CD4-positive, alpha-beta T cell (primary cell): ENCODE measurements around the gene FBN1. TPM values are rescaled to one million over a fixed set of nuclear protein-coding genes. Genes with fewer than 3 reads are reported as not detected.

Experiments
- ATAC-seq: fragments of 200-7000 bp; cut with Tn5 transposase; one replicate; pipeline ENCODE4 v1.10.0; 2022; ENCODE audit warnings: mild to moderate bottlenecking; ENCODE audit not compliant: poor library complexity
- CTCF ChIA-PET: fragments of 350-600 bp; sonication (Branson Sonifier 250); formaldehyde crosslinking; loops from one replicate; lab custom pipeline; 2021; ENCODE audit warnings: antibody characterized with exemption, inconsistent platforms; lab: Charles Lee
- POLR2A ChIA-PET: fragments of 350-600 bp; sonication (Branson Sonifier 250); formaldehyde crosslinking; loops from one replicate; lab custom pipeline; 2021; ENCODE audit warnings: antibody characterized with exemption, inconsistent platforms; lab: Charles Lee
- DNase-seq, 14 experiments: peaks; one replicate each; pipeline ENCODE4 v3.0.0-alpha.2; 2013 to 2020; ENCODE audit warnings: mixed read lengths in 2 of 14
- H3K27ac ChIP-seq, 2 donors: one replicate each; pipeline versions ENCODE4 v1.5.1 to v1.7.0; 2013; ENCODE audit warnings: low read length in 2 of 2, low read depth in 1 of 2, mild to moderate bottlenecking in 1 of 2
- H3K27me3 ChIP-seq, 2 experiments: 1 replicate in 1 of 2; 2 replicates in 1 of 2; pipeline versions ENCODE4 v1.6.1 to v1.7.0; 2013; ENCODE audit warnings: low read length in 2 of 2, control low read depth in 1 of 2, mild to moderate bottlenecking in 1 of 2, moderate library complexity in 1 of 2; ENCODE audit not compliant: insufficient read depth in 2 of 2, control insufficient read depth in 1 of 2
- H3K36me3 ChIP-seq: one replicate; pipeline ENCODE4 v1.6.1; 2013; ENCODE audit warnings: low read length, control low read depth; ENCODE audit not compliant: insufficient read depth
- H3K4me1 ChIP-seq: one replicate; pipeline ENCODE4 v1.6.1; 2013; ENCODE audit warnings: low read length, control low read depth; ENCODE audit not compliant: insufficient read depth
- H3K4me3 ChIP-seq: one replicate; pipeline ENCODE4 v1.5.1; 2013; ENCODE audit warnings: mild to moderate bottlenecking, low read length, moderate library complexity
- H3K9me3 ChIP-seq, 2 experiments: 1 replicate in 1 of 2; 2 replicates in 1 of 2; pipeline versions ENCODE4 v1.6.1 to v1.7.0; 2013; ENCODE audit warnings: low read length in 2 of 2, mild to moderate bottlenecking in 2 of 2, control low read depth in 1 of 2, moderate library complexity in 1 of 2; ENCODE audit not compliant: control insufficient read depth in 1 of 2, insufficient read depth in 1 of 2
- H3K27ac Mint-ChIP-seq: one replicate; pipeline ENCODE4 v1.8.0; 2020; ENCODE audit warnings: mixed read lengths
- H3K27me3 Mint-ChIP-seq: one replicate; pipeline ENCODE4 v1.8.0; 2021; ENCODE audit warnings: mixed read lengths
- H3K36me3 Mint-ChIP-seq: one replicate; pipeline ENCODE4 v1.8.0; 2021; ENCODE audit warnings: low read depth, mixed read lengths
- H3K4me1 Mint-ChIP-seq: one replicate; pipeline ENCODE4 v1.8.0; 2021; ENCODE audit warnings: low read depth, mixed read lengths
- H3K4me3 Mint-ChIP-seq: one replicate; pipeline ENCODE4 v1.8.0; 2020; ENCODE audit warnings: mild to moderate bottlenecking, mixed read lengths
- H3K9me3 Mint-ChIP-seq: one replicate; pipeline ENCODE4 v1.8.0; 2020; ENCODE audit warnings: mixed read lengths
- intact Hi-C, 2 experiments: fragments of 100-400 bp; cut with DNase I in 1 of 2; cut with micrococcal nuclease in 1 of 2; formaldehyde crosslinking; loops; one replicate each; pipeline versions ENCODE4 v1.15.1 to v1.9.0; 2023 to 2025; cut with DNase I, micrococcal nuclease
- total RNA-seq, 174 experiments: library from RNA in 2 of 174; stranded (reverse) in 2 of 174; gene quantifications; one replicate each; pipeline ENCODE4 v1.2.3 and lab custom pipeline; 2021 to 2026
- TF ChIP-seq, protein P1 (sequence below): fragments of 200-600 bp; IDR thresholded peaks from one replicate; pipeline ENCODE4 v1.8.0; 2022; ENCODE audit warnings: antibody characterized with exemption, mild to moderate bottlenecking

Gene FBN1
- total RNA-seq, 2 experiments from 2014 or later: 0.11 to 0.25 TPM

DNA sequence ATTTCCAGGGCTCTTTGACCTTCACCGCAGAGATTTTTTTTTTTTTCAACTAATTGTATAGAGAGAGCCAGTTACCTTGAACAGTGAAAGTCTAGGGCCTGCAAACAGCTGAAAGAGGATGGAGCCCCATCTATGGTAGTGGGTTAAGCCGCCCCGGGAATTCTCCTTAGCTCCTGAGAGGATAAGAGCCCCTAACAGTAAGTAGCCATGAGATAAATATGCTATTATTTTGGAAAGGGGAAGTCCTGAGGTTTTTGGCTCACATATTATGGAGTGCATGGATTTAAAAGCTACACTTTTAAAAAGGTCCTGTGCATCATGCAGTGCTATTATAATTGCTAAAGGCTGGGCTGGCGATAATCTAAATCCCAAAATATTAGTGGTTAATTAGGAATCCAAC, 115.0 kb downstream of the FBN1 start:
- no peak for ATAC-seq
- no peaks in the 10 kb centered on the region for H3K36me3 Mint-ChIP-seq
- H3K4me3 Mint-ChIP-seq: no peak overlapping the region
- Histone ChIP-seq H3K27me3 (no peaks in the 10 kb centered on the region), H3K9me3 (no peaks in the 10 kb centered on the region), H3K36me3 (no peaks in the 10 kb centered on the region), H3K4me1 (no peaks in the 10 kb centered on the region), H3K27ac (no peak overlapping the region), H3K4me3 (no peak overlapping the region)
- ChIA-PET POLR2A (no interaction called here), CTCF (no interaction called here)
- TF ChIP-seq, protein P1, sequence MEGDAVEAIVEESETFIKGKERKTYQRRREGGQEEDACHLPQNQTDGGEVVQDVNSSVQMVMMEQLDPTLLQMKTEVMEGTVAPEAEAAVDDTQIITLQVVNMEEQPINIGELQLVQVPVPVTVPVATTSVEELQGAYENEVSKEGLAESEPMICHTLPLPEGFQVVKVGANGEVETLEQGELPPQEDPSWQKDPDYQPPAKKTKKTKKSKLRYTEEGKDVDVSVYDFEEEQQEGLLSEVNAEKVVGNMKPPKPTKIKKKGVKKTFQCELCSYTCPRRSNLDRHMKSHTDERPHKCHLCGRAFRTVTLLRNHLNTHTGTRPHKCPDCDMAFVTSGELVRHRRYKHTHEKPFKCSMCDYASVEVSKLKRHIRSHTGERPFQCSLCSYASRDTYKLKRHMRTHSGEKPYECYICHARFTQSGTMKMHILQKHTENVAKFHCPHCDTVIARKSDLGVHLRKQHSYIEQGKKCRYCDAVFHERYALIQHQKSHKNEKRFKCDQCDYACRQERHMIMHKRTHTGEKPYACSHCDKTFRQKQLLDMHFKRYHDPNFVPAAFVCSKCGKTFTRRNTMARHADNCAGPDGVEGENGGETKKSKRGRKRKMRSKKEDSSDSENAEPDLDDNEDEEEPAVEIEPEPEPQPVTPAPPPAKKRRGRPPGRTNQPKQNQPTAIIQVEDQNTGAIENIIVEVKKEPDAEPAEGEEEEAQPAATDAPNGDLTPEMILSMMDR: no peak
- no peak for DNase-seq
- H3K9me3 Mint-ChIP-seq: no peaks in the 10 kb centered on the region
- no peaks in the 10 kb centered on the region for H3K4me1 Mint-ChIP-seq
- H3K27me3 Mint-ChIP-seq: no peaks in the 10 kb centered on the region
- intact Hi-C loops: no loop called here
- no peak overlapping the region for H3K27ac Mint-ChIP-seq

DNA sequence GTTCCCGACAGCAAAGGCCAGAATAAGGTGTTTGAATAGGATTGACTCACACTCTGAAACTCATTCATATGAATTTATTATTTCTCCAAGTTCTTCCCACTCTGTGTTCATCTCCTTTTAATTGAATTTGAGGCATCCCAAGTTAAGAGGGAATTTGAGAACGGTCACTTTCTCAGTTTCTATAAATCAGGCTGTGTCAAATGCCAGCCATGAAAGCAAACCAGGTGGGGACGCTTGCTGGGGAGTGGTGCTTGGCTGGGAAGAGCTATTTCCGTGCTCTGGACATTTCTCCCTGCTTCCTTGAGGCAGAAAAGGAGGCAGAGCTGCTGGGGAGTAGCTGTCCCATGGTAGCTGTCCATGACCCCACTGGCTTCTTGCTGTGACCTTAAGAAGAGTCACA, 116.6 kb downstream of the FBN1 start:
- Mint-ChIP-seq H3K9me3 (no peaks in the 10 kb centered on the region), H3K27me3 (no peaks in the 10 kb centered on the region), H3K36me3 (no peaks in the 10 kb centered on the region), H3K4me3 (no peak overlapping the region), H3K27ac (no peak overlapping the region), H3K4me1 (no peaks in the 10 kb centered on the region)
- ATAC-seq (no peak), DNase-seq (no peak)
- TF ChIP-seq, protein P1: no peak
- Histone ChIP-seq H3K36me3 (no peaks in the 10 kb centered on the region), H3K9me3 (no peaks in the 10 kb centered on the region), H3K27ac (no peak overlapping the region), H3K4me3 (no peak overlapping the region), H3K27me3 (no peaks in the 10 kb centered on the region), H3K4me1 (no peaks in the 10 kb centered on the region)
- CTCF ChIA-PET: no interaction called here
- intact Hi-C loops: no loop called here
- POLR2A ChIA-PET: no interaction called here

DNA sequence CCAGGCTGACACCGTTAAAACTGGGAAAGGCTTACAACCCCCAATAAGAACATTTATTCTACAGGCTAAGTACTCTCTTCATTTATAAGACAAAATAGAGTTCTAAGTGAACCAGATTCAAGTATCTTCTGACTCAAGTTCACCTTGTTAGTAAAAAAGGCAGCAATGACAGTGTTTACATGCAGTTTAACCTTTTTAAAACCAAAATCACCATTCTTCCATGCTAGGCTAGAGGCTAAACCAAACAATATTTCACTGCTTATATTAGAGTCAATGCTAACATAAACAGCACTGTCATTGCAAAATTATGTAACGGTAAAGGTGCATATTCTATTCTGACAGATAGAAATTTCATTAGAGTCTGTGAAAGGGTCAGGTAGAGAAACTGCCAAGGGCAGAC, 118.0 kb downstream of the FBN1 start:
- TF ChIP-seq, protein P1: no peak
- no peak overlapping the region for H3K4me3 Mint-ChIP-seq
- Histone ChIP-seq H3K36me3 (no peaks in the 10 kb centered on the region), H3K9me3 (no peaks in the 10 kb centered on the region), H3K27ac (no peak overlapping the region), H3K27me3 (no peaks in the 10 kb centered on the region), H3K4me3 (no peak overlapping the region), H3K4me1 (no peaks in the 10 kb centered on the region)
- POLR2A ChIA-PET: no interaction called here
- DNase-seq: no peak
- H3K9me3 Mint-ChIP-seq: no peaks in the 10 kb centered on the region
- H3K27ac Mint-ChIP-seq: no peak overlapping the region
- intact Hi-C loops: no loop called here
- no peaks in the 10 kb centered on the region for H3K27me3 Mint-ChIP-seq
- ATAC-seq: no peak
- CTCF ChIA-PET: no interaction called here
- no peaks in the 10 kb centered on the region for H3K4me1 Mint-ChIP-seq
- H3K36me3 Mint-ChIP-seq: no peaks in the 10 kb centered on the region
